ENCODE measurements around the gene NUP188. TPM values are rescaled to one million over a fixed set of nuclear protein-coding genes. Genes with fewer than 3 reads are reported as not detected.

The NUP188 gene
- total and polyA plus RNA-seq, 2 of the 13 experiments (the other 11 are each of a cell fraction or from before 2014, with no cell fraction given) = 28.0 to 38.5 TPM

GRCh38 chr9:129040113-129040643 lies 92.7 kb downstream of the NUP188 start:
- H3K9ac ChIP-seq (ENCODE audit: insufficient read depth, low read depth, low read length) = no peak overlapping the region
- FAIRE-seq = no peak
- in situ Hi-C loops (cut with HindIII; ENCODE audit: extremely low pct_ligation_motif_present, low pct_unique_long_range_greater_than_20kb) (no loop called here), intact Hi-C loops (cut with micrococcal nuclease; ENCODE audit: unreplicated experiment) (no loop called here)
- peaks cover 27% of the 10 kb centered on the region for H3K4me1 ChIP-seq (ENCODE audit: insufficient read depth, low read length)
- WGBS (ENCODE audit: low lambda C conversion rate) = 100% methylated on average over 5 of the region's 12 CpGs
- no peak for ATAC-seq
- ChIA-PET POLR2A (no interaction called here), CTCF (ENCODE audit: low intra/inter-chr PET ratio, low total read pairs) (no interaction called here)
- H3K4me3 ChIP-seq (replicated peaks in 1 of 3; ENCODE audit: insufficient read depth in 1 of 3, low read depth in 2 of 3, low read length in 3 of 3) = no peak overlapping the region
- no peak overlapping the region for H3K27ac ChIP-seq (ENCODE audit: extremely low read length, insufficient read depth, low read length)
- peaks cover 6% of the 10 kb centered on the region for H3K79me2 ChIP-seq (ENCODE audit: insufficient read depth, low read length)
- H3K9me3 ChIP-seq (ENCODE audit: low read length) = no peaks in the 10 kb centered on the region
- no peak overlapping the region for H3K4me2 ChIP-seq (ENCODE audit: low read depth, low read length)
- no peak overlapping the region for H2AFZ ChIP-seq (ENCODE audit: low read length)
- H3K36me3 ChIP-seq (replicated peaks in 1 of 2; ENCODE audit: control insufficient read depth in 1 of 2, insufficient read depth in 2 of 2, low read length in 2 of 2) = peaks cover 3 to 14% of the 10 kb centered on the region in 2 experiments; a peak in 4 of 5 replicates
- no peaks in the 10 kb centered on the region; a peak in 1 of 5 replicates for H3K27me3 ChIP-seq (ENCODE audit: control insufficient read depth in 1 of 2, insufficient read depth in 2 of 2, low read length in 2 of 2)
- no peak for DNase-seq (ENCODE audit: low spot score)
- no TSS peak for BruUV-seq (replicated peaks)
- H4K20me1 ChIP-seq (ENCODE audit: insufficient read depth, low read length) = no peaks in the 10 kb centered on the region
- no peak for TF ChIP-seq ZNF614 (CRISPR knock-in tag; IDR thresholded peaks at IDR 0.05; ENCODE audit: borderline replicate concordance)
- no peak for TF ChIP-seq ZUFSP (CRISPR knock-in tag; IDR thresholded peaks at IDR 0.05; ENCODE audit: borderline replicate concordance)
- no peak for TF ChIP-seq TOPORS (CRISPR knock-in tag; IDR thresholded peaks at IDR 0.05)
- TF ChIP-seq FOXP1 (IDR thresholded peaks at IDR 0.05) = no peak
- TF ChIP-seq FOXP1 (CRISPR knock-in tag; IDR thresholded peaks at IDR 0.05) = no peak
- TF ChIP-seq ZNF253 (CRISPR knock-in tag; IDR thresholded peaks at IDR 0.05; ENCODE audit: borderline replicate concordance) = no peak
- TF ChIP-seq CTCF (CRISPR knock-in tag; IDR thresholded peaks at IDR 0.05) = no peak
- no peak for TF ChIP-seq ZNF34 (CRISPR knock-in tag; IDR thresholded peaks at IDR 0.05; ENCODE audit: borderline replicate concordance)
- no peak for TF ChIP-seq KDM5B (CRISPR knock-in tag; IDR thresholded peaks at IDR 0.05; ENCODE audit: borderline replicate concordance)
- TF ChIP-seq GMEB2 (CRISPR knock-in tag; IDR thresholded peaks at IDR 0.05; ENCODE audit: low read depth) = no peak
- TF ChIP-seq TFAP4 (IDR thresholded peaks at IDR 0.05; ENCODE audit: borderline replicate concordance, low read depth) = no peak
- no peak for TF ChIP-seq ZNF280D (CRISPR knock-in tag; IDR thresholded peaks at IDR 0.05)
- TF ChIP-seq MTF1 (CRISPR knock-in tag; IDR thresholded peaks at IDR 0.05) = no peak

Data from HepG2 (cell line).